HG03159 (cell line): ENCODE measurements around the gene PDE7B.

ENCODE experiments used
- ATAC-seq: cut with Tn5 transposase; IDR thresholded peaks from one replicate; pipeline ENCODE4 v1.9.1; 2021; ENCODE audit warnings: mild to moderate bottlenecking, moderate library complexity; ENCODE audit not compliant: unreplicated experiment

PDE7B gene

GRCh38 chr6:136063096-136063495, 211.6 kb downstream of the PDE7B start:
- ATAC-seq, result no peak

- no peak for ATAC-seq
Measured at GRCh38 chr6:136066005-136066404, 214.5 kb downstream of the PDE7B start.

- ATAC-seq, result no peak
Measured at GRCh38 chr6:136067731-136068341, 216.3 kb downstream of the PDE7B start.

- ATAC-seq, result no peak
Measured at GRCh38 chr6:136069119-136069518, 217.6 kb downstream of the PDE7B start.

GRCh38 chr6:136070815-136071214, 219.3 kb downstream of the PDE7B start:
- no peak for ATAC-seq

GRCh38 chr6:136072691-136073090, 221.2 kb downstream of the PDE7B start:
- ATAC-seq, result no peak

- ATAC-seq, result no peak
Measured at GRCh38 chr6:136073216-136073615, 221.7 kb downstream of the PDE7B start.

GRCh38 chr6:136076496-136076895, 225.0 kb downstream of the PDE7B start:
- no peak for ATAC-seq

GRCh38 chr6:136077834-136078576, 226.5 kb downstream of the PDE7B start:
- no peak for ATAC-seq

- ATAC-seq, result no peak
Measured at GRCh38 chr6:136079701-136080565, 228.4 kb downstream of the PDE7B start.

- ATAC-seq, result no peak
Measured at GRCh38 chr6:136083540-136083939, 232.0 kb downstream of the PDE7B start.

- ATAC-seq, result no peak
Measured at GRCh38 chr6:136084403-136084802, 232.9 kb downstream of the PDE7B start.

GRCh38 chr6:136085370-136086115, 234.0 kb downstream of the PDE7B start:
- no peak for ATAC-seq

- no peak for ATAC-seq
Measured at GRCh38 chr6:136086686-136087085, 235.2 kb downstream of the PDE7B start.

GRCh38 chr6:136087986-136088385, 236.5 kb downstream of the PDE7B start:
- no peak for ATAC-seq

GRCh38 chr6:136088693-136089092, 237.2 kb downstream of the PDE7B start:
- no peak for ATAC-seq

- ATAC-seq, result no peak
Measured at GRCh38 chr6:136089876-136090275, 238.4 kb downstream of the PDE7B start.

GRCh38 chr6:136090929-136091328, 239.4 kb downstream of the PDE7B start:
- ATAC-seq, result no peak

- no peak for ATAC-seq
Measured at GRCh38 chr6:136092897-136093296, 241.4 kb downstream of the PDE7B start.

GRCh38 chr6:136093835-136094234, 242.3 kb downstream of the PDE7B start:
- ATAC-seq, result no peak

GRCh38 chr6:136094812-136095211, 243.3 kb downstream of the PDE7B start:
- ATAC-seq, result no peak
